ENCODE data around the gene ZNF484.
"Not testable (repeated sequence)": the region's sequence is repeated elsewhere in the genome, so short reads cannot be mapped to it uniquely, and the experiment has no call there.

ZNF484 gene

DNA sequence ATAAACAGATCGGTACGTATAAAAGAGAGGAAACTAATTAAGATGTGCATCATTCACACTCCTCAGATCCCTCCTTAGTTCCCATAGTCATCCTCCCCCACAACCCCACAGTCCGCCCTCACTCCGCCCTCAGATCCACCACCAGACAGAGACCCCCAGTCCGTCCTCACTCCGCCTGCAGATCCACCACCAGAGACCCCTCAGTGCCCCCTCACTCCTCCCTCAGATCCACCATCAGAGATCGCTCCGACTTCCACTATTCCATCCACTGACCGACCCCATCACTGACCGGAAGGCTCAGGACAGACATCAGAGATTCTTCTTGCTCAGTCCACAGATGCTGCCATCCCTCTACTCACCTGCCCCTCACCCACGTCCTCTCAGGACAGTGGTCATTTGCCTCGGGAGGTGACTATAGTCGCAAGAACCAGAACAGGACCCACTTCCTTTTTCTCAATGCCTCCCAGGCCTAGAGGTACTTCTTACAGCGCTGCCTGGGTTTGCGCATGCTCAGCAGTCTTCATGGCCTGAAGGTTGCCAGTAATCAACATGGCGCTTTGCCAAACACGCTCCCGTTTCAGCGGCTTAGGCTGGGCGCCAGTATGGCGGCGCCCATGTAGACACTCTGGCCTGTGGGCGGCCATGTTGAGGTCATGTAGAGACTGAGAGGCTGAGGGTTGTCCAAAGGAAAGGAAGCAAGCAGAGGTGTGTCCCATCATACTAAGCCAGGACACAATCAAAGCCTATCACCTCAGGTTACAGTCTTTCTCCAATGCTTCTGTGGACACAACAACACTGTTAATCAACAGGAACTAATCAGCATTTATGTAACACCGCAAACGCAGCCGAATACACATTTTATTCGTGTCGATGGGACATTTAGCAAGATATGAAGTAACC lies at the start of gene ZNF484:
Gene ZNF484, minus strand, starts transcription at position 508 of the 900 bp plus-strand sequence. CDS start 3,009 bp downstream, outside the sequence.
- DNase-seq (ENCODE audit: low spot score) = peak; percentile 93

DNA sequence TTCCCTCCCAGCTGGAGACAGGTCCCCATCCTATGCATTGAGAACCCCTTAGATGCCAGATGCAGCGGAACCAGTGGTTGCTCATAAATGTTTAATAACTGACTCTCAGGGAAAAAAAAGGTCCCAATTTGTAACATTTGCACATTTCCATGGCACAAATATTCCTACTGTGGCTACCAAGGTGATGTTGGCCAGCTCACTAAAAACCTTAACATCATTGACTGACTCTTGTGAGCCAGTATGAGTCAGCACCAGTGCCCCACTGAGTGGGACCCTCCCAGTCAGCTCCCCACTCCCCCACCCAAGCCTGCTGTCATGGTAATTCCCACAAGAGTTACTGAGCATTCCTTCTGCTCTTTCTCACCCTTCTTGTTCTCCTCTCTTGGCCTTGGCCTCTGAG lies 42.6 kb upstream of the ZNF484 start:
- DNase-seq (ENCODE audit: low spot score) = no peak

DNA sequence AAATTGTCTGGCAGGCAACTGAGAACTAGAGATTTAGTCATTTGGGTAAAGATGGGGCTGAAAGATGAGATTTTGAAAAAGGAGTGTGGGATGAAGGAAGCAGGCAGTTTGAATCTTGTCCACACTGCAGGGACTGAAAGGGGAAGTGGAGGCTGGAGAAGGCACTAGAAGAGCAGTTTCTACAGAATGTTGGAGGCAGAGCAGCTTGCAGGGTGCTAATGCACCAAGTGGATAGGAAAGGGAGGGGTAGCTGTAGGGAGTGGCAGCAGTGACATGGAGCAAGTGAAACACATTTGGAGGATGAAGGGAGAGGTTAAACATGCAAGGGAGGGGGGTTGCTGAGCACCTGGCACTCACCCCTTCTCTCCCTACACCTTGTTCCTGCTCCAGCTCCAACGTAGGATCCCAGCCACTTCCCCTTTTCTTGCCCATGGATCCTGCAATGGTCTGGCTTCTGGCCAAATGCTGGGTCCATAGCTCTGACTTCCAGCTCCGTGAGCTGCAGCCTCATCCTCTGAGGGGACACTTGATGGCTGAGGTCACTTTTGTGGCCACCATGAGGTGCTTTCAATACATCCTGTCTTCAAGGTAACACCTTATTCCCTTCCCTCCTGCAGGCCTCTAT lies 39.5 kb upstream of the ZNF484 start:
- no peak for DNase-seq (ENCODE audit: low spot score)

GRCh38 chr9:92911511-92912475 lies 34.0 kb upstream of the ZNF484 start:
- peak; percentile 13 for DNase-seq (ENCODE audit: low spot score)

DNA sequence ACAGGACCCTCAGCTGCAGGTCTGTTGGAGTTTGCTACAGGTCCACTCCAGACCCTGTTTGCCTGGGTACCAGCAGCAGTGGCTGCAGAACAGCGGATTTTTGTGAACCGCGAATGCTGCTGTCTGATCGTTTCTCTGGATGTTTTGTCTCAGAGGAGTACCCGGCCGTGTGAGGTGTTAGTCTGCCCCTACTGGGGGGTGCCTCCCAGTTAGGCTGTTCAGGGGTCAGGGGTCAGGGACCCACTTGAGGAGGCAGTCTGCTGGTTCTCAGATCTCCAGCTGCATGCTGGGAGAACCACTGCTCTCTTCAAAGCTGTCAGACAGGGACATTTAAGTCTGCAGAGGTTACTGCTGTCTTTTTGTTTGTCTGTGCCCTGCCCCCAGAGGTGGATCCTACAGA lies 27.3 kb upstream of the ZNF484 start:
- DNase-seq (ENCODE audit: low spot score) = not testable (repeated sequence)

DNA sequence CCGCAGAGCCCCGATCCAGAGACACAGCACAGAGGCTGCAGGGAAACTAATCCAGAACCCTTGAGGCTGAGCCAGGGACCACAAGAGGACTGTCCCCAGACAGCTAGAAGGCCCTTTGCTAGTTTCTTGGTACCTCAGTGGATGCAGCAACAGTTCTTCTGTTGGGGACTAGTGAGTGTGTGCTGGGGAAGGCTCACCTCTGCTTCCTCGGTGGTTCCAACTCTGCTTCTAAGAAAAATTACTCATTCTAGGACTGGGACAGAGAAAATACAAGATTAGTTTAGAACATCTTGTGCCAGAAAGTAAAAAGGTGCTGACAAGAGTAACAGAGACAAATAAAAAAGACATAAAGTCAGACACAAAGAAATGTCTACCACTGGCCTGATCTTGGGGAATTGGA lies 19.5 kb upstream of the ZNF484 start:
- no peak for DNase-seq (ENCODE audit: low spot score)

DNA sequence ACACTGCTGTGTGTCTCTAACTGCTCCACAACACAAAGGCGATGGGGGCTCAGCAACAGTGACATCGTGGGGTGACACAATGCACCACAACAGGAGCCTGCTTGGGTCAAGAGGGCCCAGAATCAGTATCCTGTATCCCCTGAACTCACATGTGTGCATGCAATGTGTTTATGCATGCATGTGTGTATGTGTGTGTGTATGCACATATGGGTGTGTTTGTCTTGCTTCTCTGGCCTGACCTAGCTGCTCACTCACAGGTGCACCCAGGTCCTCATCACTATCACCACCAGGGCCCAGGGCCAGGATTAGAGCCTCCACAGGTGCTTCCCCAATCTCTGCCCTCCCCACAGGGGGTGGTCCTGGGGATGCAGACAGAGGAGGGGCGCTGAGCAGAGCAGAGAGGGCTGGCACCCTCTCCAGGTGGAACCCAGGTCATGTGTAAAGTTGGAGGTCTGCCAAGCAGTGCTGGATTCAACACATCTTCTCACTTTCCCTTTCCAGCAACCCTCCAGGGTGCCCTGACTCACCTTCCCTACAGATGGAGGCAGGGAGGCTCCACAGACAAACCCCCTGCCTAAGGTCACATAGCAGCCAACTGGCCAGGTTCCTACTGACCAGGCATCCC lies 18.1 kb upstream of the ZNF484 start:
- DNase-seq (ENCODE audit: low spot score) = no peak

- DNase-seq (ENCODE audit: low spot score) = no peak
Measured at GRCh38 chr9:92894711-92895362, 17.0 kb upstream of the ZNF484 start.

DNA sequence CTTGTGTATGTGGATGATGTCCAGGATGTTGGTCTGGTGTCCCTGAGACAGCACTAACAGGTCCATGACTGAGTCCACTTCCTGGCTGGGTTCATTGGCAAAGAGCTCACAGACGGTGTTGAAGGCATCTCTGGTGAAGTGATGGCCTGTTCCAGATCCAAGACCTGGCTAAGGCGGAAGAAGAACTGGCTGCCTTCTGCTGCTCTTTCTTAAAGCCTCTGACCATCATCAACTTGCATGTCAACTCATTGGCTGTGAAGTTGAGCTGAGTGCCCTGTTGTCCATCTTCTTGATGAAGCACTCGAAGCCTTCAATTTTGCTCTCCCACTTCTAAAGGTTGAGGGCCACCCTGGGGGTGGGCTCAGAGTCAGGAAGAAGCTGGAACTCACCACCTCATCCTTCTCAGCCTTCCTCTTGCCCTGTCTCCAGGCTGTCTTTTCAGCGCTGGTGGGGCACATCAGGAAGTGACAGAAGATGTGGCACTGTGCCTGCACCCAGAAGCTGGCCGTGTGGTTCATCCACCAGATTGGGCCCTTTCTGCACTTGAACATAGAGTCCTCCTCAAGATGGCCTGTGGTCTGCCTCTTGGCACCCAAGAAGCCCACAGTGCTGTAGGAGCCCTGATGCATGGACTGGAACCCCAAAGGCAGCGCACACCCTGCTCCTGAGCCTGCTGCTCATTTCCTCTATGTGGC lies 16.2 kb upstream of the ZNF484 start:
- DNase-seq (ENCODE audit: low spot score) = not testable (repeated sequence)

DNA sequence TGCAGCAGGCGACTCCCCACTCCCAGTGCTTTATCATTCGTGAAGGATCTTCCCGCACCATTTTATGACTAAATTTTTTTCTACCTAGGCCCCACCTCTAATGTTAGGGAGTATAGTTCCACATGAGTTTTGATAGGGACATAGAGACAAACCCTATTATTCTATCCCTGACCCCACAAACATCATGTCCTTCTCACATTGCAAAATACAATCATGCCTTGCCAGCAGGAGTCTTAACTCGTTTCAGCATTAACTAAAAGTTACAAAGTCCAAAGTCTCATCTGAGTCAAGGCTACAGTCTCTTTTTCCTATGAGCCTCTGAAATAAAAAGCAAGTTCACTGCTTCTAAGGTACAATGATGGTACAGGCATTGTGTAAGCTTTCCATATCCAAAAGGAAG lies 14.4 kb upstream of the ZNF484 start:
- DNase-seq (ENCODE audit: low spot score) = not testable (repeated sequence)

DNA sequence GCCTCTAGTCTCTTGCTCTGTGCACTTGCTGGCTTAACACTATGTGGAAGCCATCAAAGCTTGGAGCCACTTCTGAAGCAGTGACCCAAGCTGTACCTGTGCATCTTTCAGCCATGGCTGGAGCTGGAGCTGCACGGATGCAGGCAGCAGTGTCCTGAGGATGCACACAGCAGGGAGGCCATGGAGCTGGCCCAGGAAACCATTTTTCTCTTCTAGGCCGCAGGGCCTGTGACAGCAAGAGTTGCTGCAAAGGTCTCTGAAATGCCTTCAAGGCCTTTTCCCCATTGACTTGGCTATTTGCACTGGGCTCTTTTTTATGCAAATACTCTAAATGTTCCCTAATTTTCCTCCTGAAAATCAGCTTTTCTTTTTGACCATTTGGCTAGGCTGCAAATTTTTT lies 12.9 kb upstream of the ZNF484 start:
- no peak for DNase-seq (ENCODE audit: low spot score)

DNA sequence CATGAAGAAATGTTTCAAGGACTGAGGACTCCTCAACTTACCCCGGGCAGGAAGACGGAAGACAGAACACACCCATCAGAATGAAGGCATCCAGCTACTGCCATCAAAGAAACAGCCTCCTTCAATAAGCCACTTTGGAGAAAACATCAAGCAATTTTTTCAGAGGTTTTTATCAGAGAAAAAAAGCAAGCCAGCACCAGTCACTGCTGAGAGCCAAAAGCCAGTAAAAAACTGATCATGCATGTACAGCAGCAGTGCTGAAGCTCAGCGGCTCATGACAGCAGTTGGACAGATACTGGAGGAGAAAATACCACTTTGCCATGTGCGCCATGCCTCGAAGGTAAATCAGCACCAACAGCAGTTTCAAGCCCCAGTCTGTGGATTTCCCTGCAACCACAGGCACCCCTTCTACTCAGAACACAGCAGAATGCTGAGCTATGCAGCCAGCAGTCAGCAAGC lies 10.1 kb upstream of the ZNF484 start:
- DNase-seq (ENCODE audit: low spot score) = no peak

DNA sequence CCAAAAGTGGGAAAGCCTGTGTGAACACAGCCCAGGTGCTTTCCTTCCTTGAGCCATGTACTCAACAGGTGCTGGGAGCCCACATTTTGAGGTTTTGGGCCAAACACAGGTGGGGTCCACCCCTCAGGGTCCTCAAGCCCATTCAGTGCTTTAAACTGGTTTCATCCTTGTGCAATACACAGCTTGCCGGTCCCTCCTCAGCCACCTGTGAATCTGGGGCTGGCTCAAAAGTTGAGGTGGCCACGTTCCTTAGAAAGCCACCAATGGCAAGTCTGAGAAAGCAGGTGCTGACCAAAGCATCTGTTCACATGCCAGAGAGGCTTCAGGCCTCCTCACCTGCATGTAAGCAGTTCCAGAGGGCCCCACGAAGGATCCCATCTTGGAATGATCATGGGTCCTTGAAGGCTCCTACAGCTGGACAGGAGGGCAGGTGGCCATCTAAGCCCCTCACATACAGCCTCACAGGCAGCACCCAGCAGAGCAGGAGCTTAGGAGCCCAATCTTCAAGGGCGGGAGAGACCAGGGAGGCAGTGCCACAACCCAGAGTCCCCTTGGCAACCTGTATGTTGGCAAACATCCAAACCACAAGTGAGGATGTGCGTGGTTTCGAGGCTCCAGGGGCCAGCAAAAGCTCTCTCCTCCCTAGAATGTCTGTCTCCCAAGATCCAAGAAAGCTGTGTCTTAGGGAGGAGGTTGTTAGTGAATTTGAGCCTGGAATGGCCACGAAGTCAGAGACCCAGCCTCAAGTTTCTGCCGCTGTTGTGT lies 9.2 kb upstream of the ZNF484 start:
- not testable (repeated sequence) for DNase-seq (ENCODE audit: low spot score)

DNA sequence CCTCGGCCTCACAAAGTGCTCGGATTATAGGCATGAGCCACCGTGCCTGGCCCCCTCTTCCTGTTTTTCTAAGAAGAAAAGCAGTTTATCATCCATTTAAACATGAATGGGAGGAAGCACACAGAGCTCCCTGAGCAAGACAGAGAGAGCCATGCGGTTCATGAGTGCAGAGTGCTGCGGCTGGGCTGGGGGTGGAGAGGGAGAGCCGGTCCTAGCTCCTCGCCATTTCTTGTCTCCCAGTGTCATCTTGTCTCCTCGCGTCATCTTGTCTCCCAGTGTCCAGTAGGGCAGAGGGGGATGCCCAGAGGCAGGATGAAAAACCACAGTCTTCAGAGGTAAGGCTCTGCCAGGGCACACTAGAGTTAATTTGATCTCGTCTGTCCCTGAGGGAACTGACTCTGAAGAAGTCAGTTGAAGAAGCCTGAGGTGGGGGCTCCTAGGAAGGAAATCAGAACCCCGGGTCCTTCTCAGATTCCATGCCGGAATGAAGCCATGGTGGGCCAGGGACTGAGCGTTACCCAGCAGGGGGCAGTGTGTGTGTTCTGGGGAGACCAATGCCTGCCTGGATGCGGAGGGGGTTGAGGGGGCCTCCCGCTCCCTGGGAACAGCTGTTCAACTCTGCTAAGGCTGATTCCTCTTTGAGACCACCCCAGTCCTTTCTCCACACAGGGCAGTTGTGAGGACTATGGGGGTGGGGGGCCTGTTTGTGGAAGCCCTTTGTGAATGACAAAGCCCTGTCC lies 6.0 kb upstream of the ZNF484 start:
- DNase-seq (ENCODE audit: low spot score) = not testable (repeated sequence)

DNA sequence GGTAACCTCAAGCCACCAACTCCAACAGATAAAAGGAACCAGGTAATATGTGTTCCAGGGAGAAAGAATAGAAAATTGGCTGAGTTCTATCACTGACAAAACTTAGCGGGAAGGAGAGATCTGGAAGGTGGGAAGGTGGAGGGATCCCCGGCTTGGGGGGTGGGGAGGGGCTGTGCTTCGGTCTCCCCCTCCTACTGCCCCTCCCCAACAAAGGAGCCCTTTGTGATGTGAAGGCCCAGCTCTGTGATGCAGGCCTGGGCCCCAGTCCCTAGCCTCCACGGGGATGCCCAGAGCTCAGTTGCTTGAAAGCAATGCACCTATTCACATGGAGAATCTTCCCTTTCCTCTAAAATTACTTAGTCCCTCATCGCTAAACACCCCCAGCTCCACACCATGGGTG lies 4.4 kb upstream of the ZNF484 start:
- DNase-seq (ENCODE audit: low spot score) = no peak

GRCh38 chr9:92875373-92875772 lies 2.5 kb downstream of the ZNF484 start:
- DNase-seq (ENCODE audit: low spot score) = no peak

GRCh38 chr9:92870289-92870688 lies 7.5 kb downstream of the ZNF484 start:
- DNase-seq (ENCODE audit: low spot score) = no peak

GRCh38 chr9:92866600-92866999 lies 11.2 kb downstream of the ZNF484 start:
- DNase-seq (ENCODE audit: low spot score) = not testable (repeated sequence)

- no peak for DNase-seq (ENCODE audit: low spot score)
Measured at GRCh38 chr9:92864152-92864551, 13.7 kb downstream of the ZNF484 start.
